CD14-positive monocyte (primary cell): ENCODE data around the gene ATRX. TPM values are rescaled to one million over a fixed set of nuclear protein-coding genes. Genes with fewer than 3 reads are reported as not detected.

Source experiments
- DNase-seq, 3 donors: peaks; one replicate each; pipeline ENCODE4 v3.0.0-alpha.2; 2011 to 2022
- H2AFZ ChIP-seq: 2 replicates; pipeline ENCODE4 v1.6.0; 2012; ENCODE audit warnings: mild to moderate bottlenecking, low read depth, low read length, inconsistent platforms; ENCODE audit not compliant: insufficient read depth, poor library complexity, severe bottlenecking
- H3K27ac ChIP-seq, 2 donors: 1 replicate in 1 of 2; 2 replicates in 1 of 2; pipeline ENCODE4 v1.5.1; 2012 to 2013; ENCODE audit warnings: low read length in 2 of 2, control low read depth in 1 of 2, inconsistent platforms in 1 of 2, low read depth in 1 of 2, mild to moderate bottlenecking in 1 of 2
- H3K27me3 ChIP-seq, 2 donors: one replicate each; pipeline versions ENCODE4 v1.6.0 to v1.6.1; 2011 to 2013; ENCODE audit warnings: low read length in 2 of 2; ENCODE audit not compliant: control insufficient read depth in 2 of 2, insufficient read depth in 2 of 2
- H3K36me3 ChIP-seq, 2 donors: replicated peaks in 1 of 2; 1 replicate in 1 of 2; 2 replicates in 1 of 2; pipeline versions ENCODE4 v1.5.1 to v1.6.1; 2012 to 2013; ENCODE audit warnings: low read length in 2 of 2, control low read depth in 1 of 2, inconsistent platforms in 1 of 2, mild to moderate bottlenecking in 1 of 2; ENCODE audit not compliant: insufficient read depth in 2 of 2, control insufficient read depth in 1 of 2
- H3K4me1 ChIP-seq, 2 donors: 1 replicate in 1 of 2; 2 replicates in 1 of 2; pipeline versions ENCODE4 v1.5.1 to v1.6.1; 2012 to 2013; ENCODE audit warnings: low read length in 2 of 2, control low read depth in 1 of 2, inconsistent platforms in 1 of 2, mild to moderate bottlenecking in 1 of 2, moderate library complexity in 1 of 2; ENCODE audit not compliant: insufficient read depth in 2 of 2, control insufficient read depth in 1 of 2
- H3K4me2 ChIP-seq: replicated peaks from 2 replicates; pipeline ENCODE3; 2012; ENCODE audit warnings: low read length, moderate library complexity, mild to moderate bottlenecking; ENCODE audit not compliant: poor library complexity, severe bottlenecking; ENCODE audit errors: extremely low read depth
- H3K4me3 ChIP-seq, 3 experiments: fragments of 200-600 bp in 1 of 3; sonication (generic) in 1 of 3; replicated peaks in 1 of 3; 1 replicate in 2 of 3; 2 replicates in 1 of 3; pipeline ENCODE4 v1.5.1; 2011 to 2013; ENCODE audit warnings: low read length in 3 of 3, mild to moderate bottlenecking in 3 of 3, control low read depth in 2 of 3, low read depth in 2 of 3, inconsistent platforms in 1 of 3, moderate library complexity in 1 of 3
- H3K79me2 ChIP-seq: 2 replicates; pipeline ENCODE4 v1.6.0; 2012; ENCODE audit warnings: mild to moderate bottlenecking, control low read depth, inconsistent platforms, low read length, moderate library complexity; ENCODE audit not compliant: insufficient read depth
- H3K9ac ChIP-seq: 2 replicates; pipeline ENCODE4 v1.6.0; 2017; ENCODE audit warnings: low read length, mild to moderate bottlenecking; ENCODE audit not compliant: insufficient read depth, poor library complexity, severe bottlenecking
- H3K9me3 ChIP-seq, 2 donors: replicated peaks in 1 of 2; 1 replicate in 1 of 2; 2 replicates in 1 of 2; pipeline versions ENCODE4 v1.5.1 to v1.6.1; 2012 to 2013; ENCODE audit warnings: low read length in 2 of 2, control low read depth in 1 of 2; ENCODE audit not compliant: control insufficient read depth in 1 of 2, insufficient read depth in 1 of 2
- H4K20me1 ChIP-seq: 2 replicates; pipeline ENCODE4 v1.6.0; 2012; ENCODE audit warnings: mild to moderate bottlenecking, low read length, control low read depth, moderate library complexity; ENCODE audit not compliant: insufficient read depth
- H3K27ac Mint-ChIP-seq, 7 donors: one replicate each; pipeline ENCODE4 v1.8.0; 2020; ENCODE audit warnings: mild to moderate bottlenecking in 7 of 7, mixed read lengths in 7 of 7, moderate library complexity in 6 of 7, inconsistent platforms in 2 of 7
- H3K27me3 Mint-ChIP-seq, 3 donors: one replicate each; pipeline ENCODE4 v1.8.0; 2021 to 2022; ENCODE audit warnings: low read depth in 3 of 3, mild to moderate bottlenecking in 3 of 3, mixed read lengths in 3 of 3, moderate library complexity in 3 of 3, inconsistent platforms in 1 of 3
- H3K36me3 Mint-ChIP-seq, 2 donors: one replicate each; pipeline ENCODE4 v1.8.0; 2020; ENCODE audit warnings: mixed read lengths in 2 of 2, inconsistent platforms in 1 of 2, mild to moderate bottlenecking in 1 of 2
- H3K4me1 Mint-ChIP-seq: one replicate; pipeline ENCODE4 v1.8.0; 2020; ENCODE audit warnings: mild to moderate bottlenecking, mixed read lengths
- H3K4me3 Mint-ChIP-seq, 2 donors: one replicate each; pipeline ENCODE4 v1.8.0; 2020; ENCODE audit warnings: mild to moderate bottlenecking in 2 of 2, mixed read lengths in 2 of 2, moderate library complexity in 1 of 2
- H3K9me3 Mint-ChIP-seq, 7 donors: one replicate each; pipeline ENCODE4 v1.8.0; 2020 to 2022; ENCODE audit warnings: mixed read lengths in 7 of 7, mild to moderate bottlenecking in 6 of 7, moderate library complexity in 6 of 7, inconsistent platforms in 2 of 7
- CTCF ChIP-seq: fragments of 200-600 bp; IDR thresholded peaks from one replicate; pipeline ENCODE4 v1.8.0; 2022; ENCODE audit warnings: antibody characterized with exemption, mild to moderate bottlenecking
- WGBS: methylation state at CpG from one replicate; pipeline ENCODE4 v1.1.5; 2013; ENCODE audit warnings: missing lambda C conversion rate; ENCODE audit not compliant: insufficient coverage; 5-methylcytosine and 5-hydroxymethylcytosine counted together
- intact Hi-C, 2 donors: fragments of 100-400 bp; cut with micrococcal nuclease; formaldehyde crosslinking; loops; one replicate each; pipeline versions ENCODE4 v1.15.0 to v1.15.1; 2023
- polyA plus RNA-seq, 3 donors: library from polyadenylated mRNA; depleted of rRNA in 1 of 3; unstranded in 2 of 3; stranded (reverse) in 1 of 3; fragments of 300-500 nt in 2 of 3; fragments of >200 nt in 1 of 3; fragmentation: Illumina TruSeq in 2 of 3; gene quantifications; 1 replicate in 2 of 3; 2 replicates in 1 of 3; pipeline ENCODE4 v1.2.3, GENCODE V29; 2012 to 2021

ATRX gene
- polyA plus RNA-seq, 3 donors = 8.6 to 18.3 (median 17.3) TPM

GRCh38 chrX:77528034-77528433 is 258.0 kb downstream of the ATRX start:
- Mint-ChIP-seq H3K9me3 (peaks cover 3 to 19% (median 15%) of the 10 kb centered on the region in 7 donors), H3K36me3 (peaks cover 34 to 45% of the 10 kb centered on the region in 2 donors), H3K4me3 (no peak overlapping the region), H3K27me3 (no peaks in the 10 kb centered on the region), H3K27ac (no peak overlapping the region), H3K4me1 (no peaks in the 10 kb centered on the region)
- H3K27ac ChIP-seq = no peak overlapping the region
- no CpG with 5 or more reads among the region's 7 CpGs for WGBS
- H3K4me1 ChIP-seq = no peaks in the 10 kb centered on the region
- intact Hi-C loops = no loop called here
- peaks cover 2 to 14% of the 10 kb centered on the region in 2 donors for H3K36me3 ChIP-seq
- no peaks in the 10 kb centered on the region for H3K79me2 ChIP-seq
- H3K4me2 ChIP-seq = no peak overlapping the region
- H2AFZ ChIP-seq = no peak overlapping the region
- H3K27me3 ChIP-seq = no peaks in the 10 kb centered on the region
- H3K4me3 ChIP-seq = no peak overlapping the region
- peaks cover 0 to 16% of the 10 kb centered on the region in 2 donors for H3K9me3 ChIP-seq
- no peak for TF ChIP-seq CTCF
- H4K20me1 ChIP-seq = peaks cover 3% of the 10 kb centered on the region
- no peak for DNase-seq
- H3K9ac ChIP-seq = no peak overlapping the region

DNA sequence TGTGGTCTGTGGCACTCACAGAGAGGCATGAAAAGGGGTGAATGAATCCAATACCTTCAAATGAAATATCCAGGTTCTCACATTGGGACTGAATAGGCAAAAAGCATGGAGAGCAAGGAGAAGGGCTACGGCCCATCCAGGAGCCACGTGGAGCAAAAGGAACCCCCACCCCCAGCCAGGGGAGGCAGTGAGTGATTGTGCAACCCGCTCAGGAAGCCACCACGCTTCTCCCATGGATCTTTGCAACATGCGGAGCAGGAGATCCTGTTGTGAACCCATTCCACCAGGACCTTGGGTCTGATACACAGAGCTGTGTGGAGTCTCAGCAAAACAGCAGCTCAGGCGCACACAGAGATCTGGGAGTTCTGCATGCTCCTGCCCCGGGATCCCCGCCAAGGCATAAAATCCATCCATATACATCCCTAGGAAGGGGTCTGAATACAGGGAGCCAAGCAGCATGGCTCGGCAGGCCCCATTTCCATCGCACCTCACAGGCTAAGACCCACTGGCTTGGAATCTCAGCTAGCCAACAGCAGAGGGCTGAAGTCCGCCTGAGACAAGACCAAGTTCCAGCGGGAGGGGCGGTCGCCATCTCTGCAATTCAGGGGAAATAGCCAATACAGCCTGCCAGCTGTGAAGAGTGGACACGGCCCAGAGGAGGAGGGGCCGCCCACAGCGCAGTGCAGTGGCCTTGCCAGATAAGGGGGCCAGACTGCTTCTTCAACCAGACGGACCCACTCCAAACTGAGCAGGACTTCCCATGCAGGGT is 258.6 kb downstream of the ATRX start:
- TF ChIP-seq CTCF = no peak
- no peak for DNase-seq
- no peak overlapping the region for H3K9ac ChIP-seq
- WGBS = 100% methylated on average over 8 of the region's 18 CpGs
- H3K79me2 ChIP-seq = no peaks in the 10 kb centered on the region
- no peak overlapping the region for H3K4me3 ChIP-seq
- intact Hi-C loops = no loop called here
- H2AFZ ChIP-seq = no peak overlapping the region
- H3K4me3 Mint-ChIP-seq = no peak overlapping the region
- H3K9me3 Mint-ChIP-seq = peaks cover 3 to 17% (median 15%) of the 10 kb centered on the region in 7 donors
- H3K4me2 ChIP-seq = no peak overlapping the region
- no peak overlapping the region for H3K27ac ChIP-seq
- H3K4me1 ChIP-seq = no peaks in the 10 kb centered on the region
- H3K4me1 Mint-ChIP-seq = no peaks in the 10 kb centered on the region
- no peaks in the 10 kb centered on the region for H3K27me3 ChIP-seq
- peaks cover 0 to 16% of the 10 kb centered on the region in 2 donors for H3K9me3 ChIP-seq
- peaks cover 8 to 20% of the 10 kb centered on the region in 2 donors for H3K36me3 ChIP-seq
- H4K20me1 ChIP-seq = peaks cover 3% of the 10 kb centered on the region
- H3K27me3 Mint-ChIP-seq = no peaks in the 10 kb centered on the region
- peak overlapping the region in 1 of 7 donors; percentile 14 for H3K27ac Mint-ChIP-seq
- peaks cover 33 to 47% of the 10 kb centered on the region in 2 donors for H3K36me3 Mint-ChIP-seq
